Measurements from ENCODE around the gene GBP2. TPM values are rescaled to one million over a fixed set of nuclear protein-coding genes. Genes with fewer than 3 reads are reported as not detected.

The GBP2 gene
- total RNA-seq, 2 donors from 2014 or later, result 205 to 313 TPM

DNA sequence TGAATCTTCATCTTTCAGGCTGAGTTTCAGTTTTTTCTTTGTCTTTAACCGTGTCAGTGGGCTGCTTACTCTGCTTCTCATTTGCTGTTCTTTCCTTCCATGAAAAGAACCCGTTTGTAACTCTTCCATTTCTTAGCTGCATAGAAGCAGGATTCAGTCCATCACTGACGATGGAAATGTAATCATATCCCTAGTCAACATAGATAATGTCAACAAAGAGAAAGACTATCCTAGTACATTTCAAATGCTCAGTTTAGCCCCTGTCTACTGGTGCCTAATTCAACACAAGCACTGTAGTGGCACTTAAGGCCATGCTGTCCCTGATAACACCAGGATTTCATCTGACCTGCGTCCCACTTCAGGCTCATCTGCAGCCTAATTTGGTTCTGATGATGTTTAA, 61.3 kb downstream of the GBP2 start:
- no peaks in the 10 kb centered on the region for H3K27me3 Mint-ChIP-seq
- peak overlapping the region; percentile 96 for H3K4me3 Mint-ChIP-seq
- H3K36me3 Mint-ChIP-seq (ENCODE audit: low read depth), result peaks cover 43% of the 10 kb centered on the region
- no peaks in the 10 kb centered on the region for H3K9me3 Mint-ChIP-seq
- ATAC-seq (replicated peaks), result peak; percentile 53
- H3K4me1 Mint-ChIP-seq, result peaks cover 15% of the 10 kb centered on the region
- peak overlapping the region; percentile 88 for H3K27ac Mint-ChIP-seq

DNA sequence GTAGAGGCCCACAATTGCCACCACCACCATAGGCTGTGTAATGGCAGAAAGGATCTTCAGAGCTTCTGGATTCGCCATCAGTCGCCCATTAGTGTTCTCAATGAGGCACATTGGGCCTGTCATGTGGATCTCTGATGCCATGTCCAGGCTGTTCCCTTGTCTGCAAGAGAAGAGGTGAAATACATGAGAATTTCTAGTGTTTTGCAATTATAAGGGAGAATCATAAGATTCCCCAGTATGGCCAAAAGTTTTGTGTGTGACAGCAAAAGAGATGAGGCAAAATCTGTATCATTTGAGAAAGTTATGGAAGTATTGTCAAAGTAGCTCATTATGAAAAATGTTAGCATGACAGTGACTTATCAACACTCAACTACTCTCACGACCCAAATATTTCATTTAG, 62.8 kb downstream of the GBP2 start:
- Mint-ChIP-seq H3K4me3 (peak overlapping the region; percentile 96), H3K36me3 (ENCODE audit: low read depth) (peaks cover 58% of the 10 kb centered on the region), H3K27ac (no peak overlapping the region), H3K4me1 (peaks cover 9% of the 10 kb centered on the region), H3K9me3 (no peaks in the 10 kb centered on the region), H3K27me3 (no peaks in the 10 kb centered on the region)
- no peak for ATAC-seq (replicated peaks)

DNA sequence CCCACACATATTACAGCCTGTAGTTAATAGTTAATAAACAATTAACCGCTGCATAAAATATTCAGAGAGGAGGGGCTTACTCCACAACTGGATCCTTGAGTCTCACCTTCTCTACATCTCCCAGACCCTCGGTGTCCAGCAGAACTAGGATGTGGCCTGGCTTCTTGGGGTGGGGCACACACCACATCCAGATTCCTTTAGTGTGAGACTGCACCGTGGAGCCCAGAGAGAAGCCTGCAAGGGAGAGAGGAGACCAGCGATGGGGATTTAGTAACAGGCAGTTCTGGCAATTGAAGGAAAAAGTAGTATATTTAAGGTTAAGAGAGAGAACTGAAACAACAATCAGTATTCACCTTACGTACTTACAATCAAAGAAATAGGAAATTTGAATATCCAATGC, 65.8 kb downstream of the GBP2 start:
- no peak overlapping the region for H3K27ac Mint-ChIP-seq
- no peaks in the 10 kb centered on the region for H3K9me3 Mint-ChIP-seq
- no peak for ATAC-seq (replicated peaks)
- H3K36me3 Mint-ChIP-seq (ENCODE audit: low read depth), result peaks cover 88% of the 10 kb centered on the region
- no peaks in the 10 kb centered on the region for H3K27me3 Mint-ChIP-seq
- H3K4me1 Mint-ChIP-seq, result peaks cover 9% of the 10 kb centered on the region
- H3K4me3 Mint-ChIP-seq, result peak overlapping the region; percentile 96

Other genes with a start within 250 kb of the GBP2 start
- gene GTF2B, start 234.5 kb downstream of the GBP2 start, total RNA-seq, result 10 to 100 TPM; 38.8 to 39.3 TPM
- 10 to 100 TPM; 41.8 to 65.1 TPM for gene KYAT3, start 133.5 kb downstream of the GBP2 start, total RNA-seq
- gene RBMXL1, start 133.5 kb downstream of the GBP2 start, total RNA-seq, result 10 to 100 TPM; 25.5 to 27.4 TPM
- gene GBP3, start 103.2 kb downstream of the GBP2 start, total RNA-seq, result 1 to 10 TPM; 5.7 to 7.6 TPM
- 10 to 100 TPM; 56.7 to 83.7 TPM for gene GBP1, start 60.9 kb downstream of the GBP2 start, total RNA-seq
- not detected for gene GBP7, start 49.9 kb upstream of the GBP2 start, total RNA-seq
- 10 to 100 TPM; 31.3 to 36.5 TPM for gene GBP4, start 72.8 kb upstream of the GBP2 start, total RNA-seq
- 100 to 1,000 TPM; 135 to 157 TPM for gene GBP5, start 146.7 kb upstream of the GBP2 start, total RNA-seq
- gene GBP6, start 237.9 kb upstream of the GBP2 start, total RNA-seq, result under 1 TPM; 0.28 to 0.58 TPM